GM12878 (cell line): ENCODE measurements around the gene ZNF106. TPM values are rescaled to one million over a fixed set of nuclear protein-coding genes. Genes with fewer than 3 reads are reported as not detected.

Source experiments
- ATAC-seq: fragments of 200-7000 bp; cut with Tn5 transposase; 3 replicates; pipeline ENCODE4 v1.9.1; 2020; ENCODE audit warnings: mild to moderate bottlenecking, moderate library complexity
- BruUV-seq: library from RNA; stranded (reverse); fragments of 400-500 nt; replicated peaks from 2 replicates; lab custom pipeline; 2021; lab: Mats Ljungman, UMichigan
- CTCF ChIA-PET: fragments of 300-600 bp; sonication (Branson Sonifier 250); formaldehyde crosslinking; extraction: SDS; loops from one replicate; lab custom pipeline; 2021; ENCODE audit warnings: inconsistent platforms; lab: Yijun Ruan, JAX
- POLR2A ChIA-PET: fragments of 350-600 bp; formaldehyde crosslinking; extraction: SDS; loops from one replicate; lab custom pipeline; 2021; ENCODE audit warnings: inconsistent platforms; lab: Charles Lee
- RAD21 ChIA-PET: fragments of 300-600 bp; sonication (Branson Sonifier 250); formaldehyde crosslinking; loops from one replicate; lab custom pipeline; 2023; ENCODE audit warnings: antibody characterized with exemption; ENCODE audit not compliant: unreplicated experiment; lab: Charles Lee
- SMC1A ChIA-PET: fragments of 300-600 bp; sonication (Branson Sonifier 250); formaldehyde crosslinking; loops from one replicate; lab custom pipeline; 2023; ENCODE audit not compliant: unreplicated experiment, uncharacterized antibody; lab: Charles Lee
- DNase-seq: peaks from one replicate; pipeline ENCODE4 v3.0.0-alpha.2; 2011; ENCODE audit warnings: low read depth, low spot score
- FAIRE-seq: peaks from 3 replicates; lab custom pipeline; 2011; peaks lifted over from hg19 to GRCh38; lab: Jason Lieb, UNC
- H2AFZ ChIP-seq: 2 replicates; pipeline ENCODE4 v1.6.0; 2011; ENCODE audit warnings: low read depth, low read length, control low read depth; ENCODE audit not compliant: control insufficient read depth
- H3K27ac ChIP-seq: 2 replicates; pipeline ENCODE4 v1.5.1; 2011; ENCODE audit warnings: control low read depth; ENCODE audit not compliant: control insufficient read depth, insufficient read depth
- H3K27me3 ChIP-seq, 2 experiments: replicated peaks in 1 of 2; 2 replicates each; pipeline versions ENCODE4 v1.6.0 to v1.6.1; 2011; ENCODE audit warnings: low read length in 1 of 2; ENCODE audit not compliant: control insufficient read depth in 2 of 2, insufficient read depth in 2 of 2
- H3K36me3 ChIP-seq, 2 experiments: 2 replicates each; pipeline ENCODE4 v1.5.1; 2011; ENCODE audit warnings: low read length in 1 of 2; ENCODE audit not compliant: control insufficient read depth in 2 of 2, insufficient read depth in 2 of 2
- H3K4me1 ChIP-seq: 2 replicates; pipeline ENCODE4 v1.6.1; 2011; ENCODE audit warnings: mild to moderate bottlenecking, low read length, moderate library complexity, mixed read lengths; ENCODE audit not compliant: control insufficient read depth, insufficient read depth
- H3K4me2 ChIP-seq: 2 replicates; pipeline ENCODE4 v1.6.0; 2011; ENCODE audit warnings: control low read depth; ENCODE audit not compliant: control insufficient read depth, insufficient read depth
- H3K4me3 ChIP-seq: fragments of 200-600 bp; sonication (generic); 2 replicates; pipeline ENCODE4 v1.5.1; 2016
- H3K79me2 ChIP-seq: 2 replicates; pipeline ENCODE4 v1.6.0; 2011; ENCODE audit warnings: low read length; ENCODE audit not compliant: control insufficient read depth, insufficient read depth
- H3K9ac ChIP-seq: 2 replicates; pipeline ENCODE4 v1.8.0; 2011; ENCODE audit warnings: low read length, control low read depth, mixed read lengths; ENCODE audit not compliant: control insufficient read depth, insufficient read depth
- H3K9me3 ChIP-seq: replicated peaks from 3 replicates; pipeline ENCODE4 v1.5.1; 2011; ENCODE audit warnings: mild to moderate bottlenecking, low read length; ENCODE audit not compliant: control insufficient read depth, insufficient read depth
- H4K20me1 ChIP-seq: 2 replicates; pipeline ENCODE4 v1.6.0; 2011; ENCODE audit not compliant: control insufficient read depth, insufficient read depth
- CHD1 ChIP-seq: IDR thresholded peaks from 2 replicates; pipeline ENCODE4 v1.6.1; 2012; ENCODE audit warnings: low read depth, low read length, improper control_type of control experiment
- CREM ChIP-seq: IDR thresholded peaks from 2 replicates; pipeline ENCODE4 v1.6.1; 2014; ENCODE audit warnings: antibody characterized with exemption, low read depth
- FOS ChIP-seq: IDR thresholded peaks from 3 replicates; pipeline ENCODE4 v1.6.1; 2011; ENCODE audit warnings: borderline replicate concordance; ENCODE audit not compliant: insufficient read length; ENCODE audit errors: extremely low read depth
- HDAC6 ChIP-seq: fragments of 200-600 bp; sonication (generic); IDR thresholded peaks from one replicate; pipeline ENCODE4 v1.8.0; 2017; ENCODE audit warnings: antibody characterized with exemption; ENCODE audit not compliant: unreplicated experiment
- IRF4 ChIP-seq: IDR thresholded peaks from 2 replicates; pipeline ENCODE4 v1.6.1; 2011; ENCODE audit warnings: low read depth, low read length
- KAT2A ChIP-seq: conservative IDR thresholded peaks from 2 replicates; pipeline ENCODE4 v1.6.1; 2011; ENCODE audit warnings: low read depth, low read length; ENCODE audit not compliant: control insufficient read depth
- NFIC ChIP-seq: IDR thresholded peaks from 2 replicates; pipeline ENCODE4 v1.6.1; 2012; ENCODE audit warnings: low read depth, mild to moderate bottlenecking, inconsistent platforms, low read length, moderate library complexity
- POLR2AphosphoS5 ChIP-seq: IDR thresholded peaks from 2 replicates; pipeline ENCODE4 v1.6.1; 2011; ENCODE audit warnings: mild to moderate bottlenecking, low read length, inconsistent platforms
- RAD21 ChIP-seq: IDR thresholded peaks from 2 replicates; pipeline ENCODE4 v1.6.1; 2011; ENCODE audit warnings: mild to moderate bottlenecking, low read depth, low read length, moderate library complexity; ENCODE audit not compliant: insufficient read depth
- SMAD5 ChIP-seq: IDR thresholded peaks from 2 replicates; pipeline ENCODE4 v1.6.1; 2016; ENCODE audit warnings: antibody characterized with exemption, low read depth
- TCF3 ChIP-seq: IDR thresholded peaks from 2 replicates; pipeline ENCODE4 v1.6.1; 2012; ENCODE audit warnings: low read depth, mild to moderate bottlenecking, low read length, borderline replicate concordance; ENCODE audit not compliant: insufficient read depth
- ZBED1 ChIP-seq: IDR thresholded peaks from 2 replicates; pipeline ENCODE4 v1.6.1; 2016; ENCODE audit warnings: borderline replicate concordance
- WGBS: methylation state at CpG from one replicate; pipeline ENCODE4 v1.1.6; 2016; ENCODE audit warnings: low lambda C conversion rate; ENCODE audit not compliant: insufficient replicate concordance, insufficient coverage; ENCODE audit errors: missing lambda C conversion rate; 5-methylcytosine and 5-hydroxymethylcytosine counted together
- in situ Hi-C: fragments of 300-500 bp; cut with MboI; formaldehyde crosslinking; loops from 9 replicates; pipeline ENCODE4 v1.14.3; 2018; ENCODE audit warnings: mixed read lengths
- intact Hi-C: fragments of 100-400 bp; cut with micrococcal nuclease; formaldehyde crosslinking; loops from one replicate; pipeline ENCODE4 v1.14.2; 2022; ENCODE audit not compliant: unreplicated experiment
- polyA plus RNA-seq, 11 experiments: library from polyadenylated mRNA; depleted of rRNA in 4 of 11; unstranded in 6 of 11; stranded (reverse) in 5 of 11; fragments of >200 nt; fragmentation: Nextera tagmentation in 4 of 11; fragmentation: Illumina TruSeq in 1 of 11; extraction: Ambion mirVana in 4 of 11; extraction: Trizol in 1 of 11; gene quantifications; 1 replicate in 1 of 11; 2 replicates in 10 of 11; pipeline versions ENCODE4 v1.2.1 to v1.2.3, GENCODE V29; 2011 to 2016; ENCODE audit warnings: inconsistent platforms in 2 of 11, missing spikeins in 2 of 11, low read depth in 1 of 11
- total RNA-seq, 4 experiments: library from RNA; depleted of rRNA in 3 of 4; stranded (reverse); fragments of >200 nt in 3 of 4; fragmentation: Illumina TruSeq in 1 of 4; extraction: Trizol in 1 of 4; gene quantifications; 2 replicates each; pipeline versions ENCODE4 v1.2.1 to v1.2.3, GENCODE V29; 2013 to 2021
- TF ChIP-seq, protein P1 (sequence below): IDR thresholded peaks from 2 replicates; pipeline ENCODE4 v1.6.1; 2012; ENCODE audit warnings: mild to moderate bottlenecking, low read depth, low read length

ZNF106 gene
- total and polyA plus RNA-seq, 10 of the 15 experiments (the other 5 are each of a cell fraction or from before 2014, with no cell fraction given) = 10.7 to 45.3 (median 32.5) TPM

GRCh38 chr15:42405863-42406482, 85.0 kb downstream of the ZNF106 start:
- CTCF ChIA-PET = no interaction called here
- Histone ChIP-seq H3K27ac (no peak overlapping the region), H3K4me1 (peaks cover 14% of the 10 kb centered on the region), H3K27me3 (no peaks in the 10 kb centered on the region), H3K79me2 (no peaks in the 10 kb centered on the region), H2AFZ (no peak overlapping the region), H3K9me3 (no peaks in the 10 kb centered on the region; the same call in 2 of the 3 replicates), H3K9ac (no peak overlapping the region), H3K36me3 (no peaks in the 10 kb centered on the region), H3K4me2 (no peak overlapping the region), H4K20me1 (no peaks in the 10 kb centered on the region), H3K4me3 (no peak overlapping the region)
- no TSS peak for BruUV-seq
- POLR2A ChIA-PET = no interaction called here
- RAD21 ChIA-PET = interaction anchor here (0.6 kb wide), 1 partner anchor 270 kb away, joined by 5 read pairs; no protein-coding TSS in a partner anchor
- SMC1A ChIA-PET = no interaction called here
- DNase-seq (no peak), FAIRE-seq (no peak), ATAC-seq (no peak)
- TF ChIP-seq TCF3 = no peak
- TF ChIP-seq KAT2A = no peak
- TF ChIP-seq POLR2AphosphoS5 = no peak
- TF ChIP-seq FOS = no peak
- no peak for TF ChIP-seq IRF4
- TF ChIP-seq ZBED1 = no peak
- TF ChIP-seq HDAC6 = no peak
- no peak for TF ChIP-seq SMAD5
- TF ChIP-seq, protein P1, sequence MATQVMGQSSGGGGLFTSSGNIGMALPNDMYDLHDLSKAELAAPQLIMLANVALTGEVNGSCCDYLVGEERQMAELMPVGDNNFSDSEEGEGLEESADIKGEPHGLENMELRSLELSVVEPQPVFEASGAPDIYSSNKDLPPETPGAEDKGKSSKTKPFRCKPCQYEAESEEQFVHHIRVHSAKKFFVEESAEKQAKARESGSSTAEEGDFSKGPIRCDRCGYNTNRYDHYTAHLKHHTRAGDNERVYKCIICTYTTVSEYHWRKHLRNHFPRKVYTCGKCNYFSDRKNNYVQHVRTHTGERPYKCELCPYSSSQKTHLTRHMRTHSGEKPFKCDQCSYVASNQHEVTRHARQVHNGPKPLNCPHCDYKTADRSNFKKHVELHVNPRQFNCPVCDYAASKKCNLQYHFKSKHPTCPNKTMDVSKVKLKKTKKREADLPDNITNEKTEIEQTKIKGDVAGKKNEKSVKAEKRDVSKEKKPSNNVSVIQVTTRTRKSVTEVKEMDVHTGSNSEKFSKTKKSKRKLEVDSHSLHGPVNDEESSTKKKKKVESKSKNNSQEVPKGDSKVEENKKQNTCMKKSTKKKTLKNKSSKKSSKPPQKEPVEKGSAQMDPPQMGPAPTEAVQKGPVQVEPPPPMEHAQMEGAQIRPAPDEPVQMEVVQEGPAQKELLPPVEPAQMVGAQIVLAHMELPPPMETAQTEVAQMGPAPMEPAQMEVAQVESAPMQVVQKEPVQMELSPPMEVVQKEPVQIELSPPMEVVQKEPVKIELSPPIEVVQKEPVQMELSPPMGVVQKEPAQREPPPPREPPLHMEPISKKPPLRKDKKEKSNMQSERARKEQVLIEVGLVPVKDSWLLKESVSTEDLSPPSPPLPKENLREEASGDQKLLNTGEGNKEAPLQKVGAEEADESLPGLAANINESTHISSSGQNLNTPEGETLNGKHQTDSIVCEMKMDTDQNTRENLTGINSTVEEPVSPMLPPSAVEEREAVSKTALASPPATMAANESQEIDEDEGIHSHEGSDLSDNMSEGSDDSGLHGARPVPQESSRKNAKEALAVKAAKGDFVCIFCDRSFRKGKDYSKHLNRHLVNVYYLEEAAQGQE = no peak
- no peak for TF ChIP-seq RAD21
- TF ChIP-seq NFIC = no peak
- TF ChIP-seq CREM = no peak
- TF ChIP-seq CHD1 = no peak
- intact Hi-C loops (no loop called here), in situ Hi-C loops (no loop called here)
- WGBS = 88% methylated on average over 6 of the region's 6 CpGs
